GM12878 (cell line): ENCODE measurements around the gene DDX5.

Source experiments
- BRCA1 ChIP-seq: IDR thresholded peaks from 2 replicates; pipeline ENCODE4 v1.6.1; 2011; ENCODE audit warnings: low read depth, low read length, improper control_type of control experiment
- GABPA ChIP-seq: IDR thresholded peaks from 2 replicates; pipeline ENCODE4 v1.6.1; 2014; ENCODE audit warnings: antibody characterized with exemption, low read depth, mild to moderate bottlenecking, inconsistent platforms
- JUND ChIP-seq: IDR thresholded peaks from 2 replicates; pipeline ENCODE4 v1.6.1; 2012; ENCODE audit warnings: low read depth, mild to moderate bottlenecking, low read length, improper control_type of control experiment, moderate library complexity
- TAF1 ChIP-seq: IDR thresholded peaks from 2 replicates; pipeline ENCODE4 v1.6.1; 2011; ENCODE audit warnings: mild to moderate bottlenecking, low read depth, low read length, borderline replicate concordance
- TF ChIP-seq, protein P1 (sequence below): fragments of 450-650 bp; IDR thresholded peaks from 2 replicates; pipeline ENCODE4 v1.6.1; 2017; ENCODE audit warnings: mild to moderate bottlenecking, moderate library complexity
- TF ChIP-seq, protein P2 (sequence below): fragments of 450-650 bp; IDR thresholded peaks from 2 replicates; pipeline ENCODE4 v1.6.1; 2017; ENCODE audit warnings: mild to moderate bottlenecking

DNA sequence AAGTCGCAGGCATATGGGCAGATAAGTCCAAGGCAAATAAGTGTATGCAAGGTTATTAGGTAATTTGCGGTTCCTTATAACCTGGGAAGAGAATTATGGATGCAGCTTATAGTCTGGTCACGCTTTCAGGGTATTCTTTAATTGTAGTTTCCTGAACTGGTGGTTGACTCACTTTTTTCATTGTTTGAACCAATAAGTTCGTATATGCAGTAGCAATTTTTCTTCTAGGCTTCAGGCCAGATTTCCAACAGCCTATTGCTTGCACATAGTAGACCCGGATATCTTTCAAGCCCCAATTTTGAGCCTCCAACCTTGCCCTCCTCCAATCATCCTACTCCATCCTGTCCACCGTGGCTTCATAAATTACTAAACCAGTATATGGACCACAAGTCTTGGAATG is 13.5 kb upstream of the DDX5 start:
- TF ChIP-seq, protein P1, sequence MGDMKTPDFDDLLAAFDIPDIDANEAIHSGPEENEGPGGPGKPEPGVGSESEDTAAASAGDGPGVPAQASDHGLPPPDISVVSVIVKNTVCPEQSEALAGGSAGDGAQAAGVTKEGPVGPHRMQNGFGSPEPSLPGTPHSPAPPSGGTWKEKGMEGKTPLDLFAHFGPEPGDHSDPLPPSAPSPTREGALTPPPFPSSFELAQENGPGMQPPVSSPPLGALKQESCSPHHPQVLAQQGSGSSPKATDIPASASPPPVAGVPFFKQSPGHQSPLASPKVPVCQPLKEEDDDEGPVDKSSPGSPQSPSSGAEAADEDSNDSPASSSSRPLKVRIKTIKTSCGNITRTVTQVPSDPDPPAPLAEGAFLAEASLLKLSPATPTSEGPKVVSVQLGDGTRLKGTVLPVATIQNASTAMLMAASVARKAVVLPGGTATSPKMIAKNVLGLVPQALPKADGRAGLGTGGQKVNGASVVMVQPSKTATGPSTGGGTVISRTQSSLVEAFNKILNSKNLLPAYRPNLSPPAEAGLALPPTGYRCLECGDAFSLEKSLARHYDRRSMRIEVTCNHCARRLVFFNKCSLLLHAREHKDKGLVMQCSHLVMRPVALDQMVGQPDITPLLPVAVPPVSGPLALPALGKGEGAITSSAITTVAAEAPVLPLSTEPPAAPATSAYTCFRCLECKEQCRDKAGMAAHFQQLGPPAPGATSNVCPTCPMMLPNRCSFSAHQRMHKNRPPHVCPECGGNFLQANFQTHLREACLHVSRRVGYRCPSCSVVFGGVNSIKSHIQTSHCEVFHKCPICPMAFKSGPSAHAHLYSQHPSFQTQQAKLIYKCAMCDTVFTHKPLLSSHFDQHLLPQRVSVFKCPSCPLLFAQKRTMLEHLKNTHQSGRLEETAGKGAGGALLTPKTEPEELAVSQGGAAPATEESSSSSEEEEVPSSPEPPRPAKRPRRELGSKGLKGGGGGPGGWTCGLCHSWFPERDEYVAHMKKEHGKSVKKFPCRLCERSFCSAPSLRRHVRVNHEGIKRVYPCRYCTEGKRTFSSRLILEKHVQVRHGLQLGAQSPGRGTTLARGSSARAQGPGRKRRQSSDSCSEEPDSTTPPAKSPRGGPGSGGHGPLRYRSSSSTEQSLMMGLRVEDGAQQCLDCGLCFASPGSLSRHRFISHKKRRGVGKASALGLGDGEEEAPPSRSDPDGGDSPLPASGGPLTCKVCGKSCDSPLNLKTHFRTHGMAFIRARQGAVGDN = no peak
- no peak for TF ChIP-seq TAF1
- no peak for TF ChIP-seq BRCA1
- no peak for TF ChIP-seq GABPA
- TF ChIP-seq, protein P2, sequence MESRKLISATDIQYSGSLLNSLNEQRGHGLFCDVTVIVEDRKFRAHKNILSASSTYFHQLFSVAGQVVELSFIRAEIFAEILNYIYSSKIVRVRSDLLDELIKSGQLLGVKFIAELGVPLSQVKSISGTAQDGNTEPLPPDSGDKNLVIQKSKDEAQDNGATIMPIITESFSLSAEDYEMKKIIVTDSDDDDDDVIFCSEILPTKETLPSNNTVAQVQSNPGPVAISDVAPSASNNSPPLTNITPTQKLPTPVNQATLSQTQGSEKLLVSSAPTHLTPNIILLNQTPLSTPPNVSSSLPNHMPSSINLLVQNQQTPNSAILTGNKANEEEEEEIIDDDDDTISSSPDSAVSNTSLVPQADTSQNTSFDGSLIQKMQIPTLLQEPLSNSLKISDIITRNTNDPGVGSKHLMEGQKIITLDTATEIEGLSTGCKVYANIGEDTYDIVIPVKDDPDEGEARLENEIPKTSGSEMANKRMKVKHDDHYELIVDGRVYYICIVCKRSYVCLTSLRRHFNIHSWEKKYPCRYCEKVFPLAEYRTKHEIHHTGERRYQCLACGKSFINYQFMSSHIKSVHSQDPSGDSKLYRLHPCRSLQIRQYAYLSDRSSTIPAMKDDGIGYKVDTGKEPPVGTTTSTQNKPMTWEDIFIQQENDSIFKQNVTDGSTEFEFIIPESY = no peak
- TF ChIP-seq JUND = no peak
